Liver (tissue), 3 donors: ENCODE measurements around the gene SPDYE4.

Source experiments
- GABPA ChIP-seq, 2 donors: IDR thresholded peaks in 1 of 2; conservative IDR thresholded peaks in 1 of 2; 2 replicates each; pipeline ENCODE4 v1.6.1; 2016; ENCODE audit warnings: antibody characterized with exemption in 2 of 2, mild to moderate bottlenecking in 1 of 2, moderate library complexity in 1 of 2
- RAD21 ChIP-seq, 2 donors: IDR thresholded peaks; 2 replicates each; pipeline ENCODE4 v1.6.1; 2016; ENCODE audit warnings: antibody characterized with exemption in 2 of 2, mild to moderate bottlenecking in 2 of 2
- TAF1 ChIP-seq: conservative IDR thresholded peaks from 2 replicates; pipeline ENCODE4 v1.6.1; 2016; ENCODE audit warnings: antibody characterized with exemption, mild to moderate bottlenecking
- YY1 ChIP-seq: IDR thresholded peaks from 2 replicates; pipeline ENCODE4 v1.6.1; 2016; ENCODE audit warnings: antibody characterized with exemption, mild to moderate bottlenecking
- TF ChIP-seq, protein P1 (sequence below): fragments of 150-350 bp; IDR thresholded peaks from 2 replicates; pipeline ENCODE4 v1.5.1; 2017; ENCODE audit warnings: improper control_type of control experiment, low read depth, low read length; ENCODE audit not compliant: missing input control
- TF ChIP-seq, protein P2 (sequence below): IDR thresholded peaks from 2 replicates; pipeline ENCODE4 v1.6.1; 2016; ENCODE audit warnings: antibody characterized with exemption
- donor health status: healthy.
- donor health status: healthy.

DNA sequence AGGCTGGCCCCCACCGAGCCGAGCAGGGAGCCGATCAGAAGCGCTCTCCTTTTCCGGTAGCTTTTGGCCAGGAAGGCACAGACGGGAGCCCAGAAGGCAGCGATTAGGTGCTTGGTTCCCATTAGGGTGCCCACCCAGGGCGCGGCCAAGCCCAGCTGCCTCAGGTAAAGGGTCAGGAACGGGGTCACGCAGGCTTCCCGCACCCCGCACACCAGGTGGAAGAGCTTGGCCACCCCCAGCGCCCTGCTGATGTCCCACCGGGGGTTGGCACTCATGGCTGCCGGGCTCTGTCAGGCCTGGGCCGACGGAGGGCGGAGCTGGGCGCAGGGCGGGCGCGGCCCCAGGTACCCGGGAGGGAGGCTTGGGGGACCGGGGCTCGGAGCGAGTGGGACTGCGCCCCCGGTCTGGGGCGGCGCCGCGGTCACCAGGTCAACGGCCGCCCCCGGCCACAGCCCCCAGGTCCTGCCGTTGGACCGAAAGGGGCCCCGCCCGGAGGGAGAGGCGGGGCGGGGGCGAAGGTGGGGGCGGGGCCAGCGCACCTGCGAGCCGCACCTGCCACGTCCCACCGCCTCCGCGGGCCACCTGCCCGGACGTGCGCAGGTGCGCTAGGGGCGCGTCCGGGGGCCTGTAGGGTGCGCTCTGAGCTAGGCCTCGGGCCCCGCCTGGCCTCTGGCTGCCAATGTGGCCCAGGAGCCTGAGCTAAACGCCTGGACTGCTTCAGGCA, 40.7 kb upstream of the SPDYE4 start, which contains the start of gene MFSD6L:
- TF ChIP-seq, protein P1, sequence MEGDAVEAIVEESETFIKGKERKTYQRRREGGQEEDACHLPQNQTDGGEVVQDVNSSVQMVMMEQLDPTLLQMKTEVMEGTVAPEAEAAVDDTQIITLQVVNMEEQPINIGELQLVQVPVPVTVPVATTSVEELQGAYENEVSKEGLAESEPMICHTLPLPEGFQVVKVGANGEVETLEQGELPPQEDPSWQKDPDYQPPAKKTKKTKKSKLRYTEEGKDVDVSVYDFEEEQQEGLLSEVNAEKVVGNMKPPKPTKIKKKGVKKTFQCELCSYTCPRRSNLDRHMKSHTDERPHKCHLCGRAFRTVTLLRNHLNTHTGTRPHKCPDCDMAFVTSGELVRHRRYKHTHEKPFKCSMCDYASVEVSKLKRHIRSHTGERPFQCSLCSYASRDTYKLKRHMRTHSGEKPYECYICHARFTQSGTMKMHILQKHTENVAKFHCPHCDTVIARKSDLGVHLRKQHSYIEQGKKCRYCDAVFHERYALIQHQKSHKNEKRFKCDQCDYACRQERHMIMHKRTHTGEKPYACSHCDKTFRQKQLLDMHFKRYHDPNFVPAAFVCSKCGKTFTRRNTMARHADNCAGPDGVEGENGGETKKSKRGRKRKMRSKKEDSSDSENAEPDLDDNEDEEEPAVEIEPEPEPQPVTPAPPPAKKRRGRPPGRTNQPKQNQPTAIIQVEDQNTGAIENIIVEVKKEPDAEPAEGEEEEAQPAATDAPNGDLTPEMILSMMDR: no peak
- TF ChIP-seq YY1 (no peak), TAF1 (no peak), GABPA (IDR thresholded peaks at IDR 0.05 in 1 of 2, conservative IDR thresholded peaks at IDR 0.05 in 1 of 2) (no peak), RAD21 (IDR thresholded peaks at IDR 0.05) (peak in 1 of 2 donors; percentile 8)
- TF ChIP-seq, protein P2, sequence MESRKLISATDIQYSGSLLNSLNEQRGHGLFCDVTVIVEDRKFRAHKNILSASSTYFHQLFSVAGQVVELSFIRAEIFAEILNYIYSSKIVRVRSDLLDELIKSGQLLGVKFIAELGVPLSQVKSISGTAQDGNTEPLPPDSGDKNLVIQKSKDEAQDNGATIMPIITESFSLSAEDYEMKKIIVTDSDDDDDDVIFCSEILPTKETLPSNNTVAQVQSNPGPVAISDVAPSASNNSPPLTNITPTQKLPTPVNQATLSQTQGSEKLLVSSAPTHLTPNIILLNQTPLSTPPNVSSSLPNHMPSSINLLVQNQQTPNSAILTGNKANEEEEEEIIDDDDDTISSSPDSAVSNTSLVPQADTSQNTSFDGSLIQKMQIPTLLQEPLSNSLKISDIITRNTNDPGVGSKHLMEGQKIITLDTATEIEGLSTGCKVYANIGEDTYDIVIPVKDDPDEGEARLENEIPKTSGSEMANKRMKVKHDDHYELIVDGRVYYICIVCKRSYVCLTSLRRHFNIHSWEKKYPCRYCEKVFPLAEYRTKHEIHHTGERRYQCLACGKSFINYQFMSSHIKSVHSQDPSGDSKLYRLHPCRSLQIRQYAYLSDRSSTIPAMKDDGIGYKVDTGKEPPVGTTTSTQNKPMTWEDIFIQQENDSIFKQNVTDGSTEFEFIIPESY: no peak
